Aorta (tissue), 5 donors: Measurements from ENCODE around the gene PRPSAP2. TPM values are rescaled to one million over a fixed set of nuclear protein-coding genes. Genes with fewer than 3 reads are reported as not detected.

Experiments
- ATAC-seq: fragments of 200-7000 bp; cut with Tn5 transposase; one replicate; pipeline ENCODE4 v1.9.1; 2022; ENCODE audit warnings: moderate library complexity; ENCODE audit not compliant: low FRiP score
- DNase-seq, 2 donors: peaks; one replicate each; pipeline ENCODE4 v3.0.0-alpha.2; 2020
- H3K27ac ChIP-seq, 2 donors: one replicate each; pipeline ENCODE4 v1.5.1; 2013; ENCODE audit warnings: low read length in 2 of 2, mild to moderate bottlenecking in 2 of 2, moderate library complexity in 2 of 2, control low read depth in 1 of 2, inconsistent platforms in 1 of 2, low read depth in 1 of 2
- H3K27me3 ChIP-seq, 2 donors: one replicate each; pipeline ENCODE4 v1.6.1; 2013; ENCODE audit warnings: control low read depth in 1 of 2, low read length in 1 of 2, mild to moderate bottlenecking in 1 of 2, moderate library complexity in 1 of 2; ENCODE audit not compliant: insufficient read depth in 2 of 2, control insufficient read depth in 1 of 2
- H3K36me3 ChIP-seq, 2 donors: one replicate each; pipeline ENCODE4 v1.6.1; 2013; ENCODE audit warnings: control low read depth in 1 of 2, low read length in 1 of 2, mild to moderate bottlenecking in 1 of 2; ENCODE audit not compliant: insufficient read depth in 2 of 2, control insufficient read depth in 1 of 2
- H3K4me1 ChIP-seq, 2 donors: one replicate each; pipeline ENCODE4 v1.6.1; 2013; ENCODE audit warnings: low read length in 2 of 2, control low read depth in 1 of 2, mild to moderate bottlenecking in 1 of 2, moderate library complexity in 1 of 2; ENCODE audit not compliant: insufficient read depth in 2 of 2, control insufficient read depth in 1 of 2
- H3K4me3 ChIP-seq, 2 donors: one replicate each; pipeline ENCODE4 v1.5.1; 2013; ENCODE audit warnings: low read length in 2 of 2, control low read depth in 1 of 2, mild to moderate bottlenecking in 1 of 2
- H3K9me3 ChIP-seq: one replicate; pipeline ENCODE4 v1.6.1; 2013; ENCODE audit warnings: mild to moderate bottlenecking, low read length; ENCODE audit not compliant: control insufficient read depth
- WGBS, 2 donors: extraction: QIAGEN DNeasy Blood & Tissue Kit; methylation state at CpG; one replicate each; pipeline ENCODE4 v1.1.7; 2013; 5-methylcytosine and 5-hydroxymethylcytosine counted together
- intact Hi-C, 2 donors: fragments of 100-400 bp; cut with DNase I; formaldehyde crosslinking; loops; one replicate each; pipeline versions ENCODE4 v1.14.2 to v1.15.0; 2022
- polyA plus RNA-seq, 2 donors: library from polyadenylated mRNA; stranded (reverse); fragments of 200-250 nt; gene quantifications; one replicate each; pipeline ENCODE4 v1.2.3, GENCODE V29; 2013
- total RNA-seq, 2 donors: library from RNA; stranded (reverse); fragmentation: NEBNext Ultra II Directional; extraction: Animal tissue kit (Norgen Biotek cat#: 25700); gene quantifications; one replicate each; pipeline ENCODE4 v1.2.1, GENCODE V29; 2021
- donor health status: healthy with polysubstance abuse.
- donor health status: Bipolar disorder and iron deficiency.
- donor health status: DM: no; HTN: no; CAD: no.
- donor health status: DM: no; HTN: no; CAD: no.
- donor health status: DM: yes; HTN: yes; CAD: no.

PRPSAP2 gene
- total and polyA plus RNA-seq, 4 donors = 17.6 to 31.8 (median 19.6) TPM

DNA sequence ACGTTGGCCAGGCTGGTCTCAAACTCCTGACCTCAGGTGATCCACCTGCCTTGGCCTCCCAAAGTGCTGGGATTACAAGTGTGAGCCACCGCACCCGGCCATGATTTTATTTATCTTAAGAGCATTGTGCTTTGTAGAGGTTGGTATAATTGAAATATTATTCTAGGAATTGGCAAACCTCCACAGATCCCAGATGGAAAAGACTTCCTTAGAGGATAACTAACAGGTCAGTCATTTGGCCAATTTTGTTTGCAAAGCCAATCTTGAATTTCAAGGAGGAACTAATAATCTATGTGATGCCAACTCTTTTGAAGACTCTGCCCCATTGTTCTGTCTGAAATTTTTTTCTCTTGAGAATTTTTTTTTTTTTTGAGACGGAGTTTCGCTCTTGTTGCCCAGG lies 47.3 kb downstream of the PRPSAP2 start:
- no peak for DNase-seq
- WGBS, 2 donors = 82 to 86% methylated on average over 5 of the region's 5 CpGs
- H3K9me3 ChIP-seq = no peaks in the 10 kb centered on the region
- H3K27me3 ChIP-seq = no peaks in the 10 kb centered on the region
- no peak for ATAC-seq
- no peak overlapping the region for H3K27ac ChIP-seq
- intact Hi-C loops = no loop called here
- H3K36me3 ChIP-seq = peaks cover 2% of the 10 kb centered on the region in 2 donors
- no peak overlapping the region for H3K4me3 ChIP-seq
- H3K4me1 ChIP-seq = no peaks in the 10 kb centered on the region

DNA sequence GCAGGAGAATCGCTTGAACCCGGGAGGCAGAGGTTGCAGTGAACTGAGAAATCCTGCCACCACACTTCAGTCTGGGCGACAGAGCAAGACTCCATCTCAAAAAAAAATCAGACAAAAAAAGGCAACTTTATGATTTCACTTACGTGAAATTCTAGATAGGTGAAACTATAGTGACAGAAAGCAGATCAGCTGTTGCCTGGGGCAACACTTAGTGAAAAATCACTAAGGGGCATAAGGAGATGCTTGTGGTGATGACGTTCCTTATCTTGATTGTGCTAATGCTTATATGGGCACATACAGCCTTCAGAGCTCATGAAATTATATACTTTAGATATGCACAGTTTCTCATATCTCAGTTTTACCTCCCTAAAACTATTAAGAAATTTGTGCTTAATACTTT lies 52.4 kb downstream of the PRPSAP2 start:
- peaks cover 2 to 5% of the 10 kb centered on the region in 2 donors for H3K36me3 ChIP-seq
- WGBS, 2 donors = 90 to 93% methylated on average over 5 of the region's 5 CpGs
- intact Hi-C loops = no loop called here
- no peaks in the 10 kb centered on the region for H3K27me3 ChIP-seq
- no peaks in the 10 kb centered on the region for H3K4me1 ChIP-seq
- ATAC-seq = no peak
- no peak for DNase-seq
- no peaks in the 10 kb centered on the region for H3K9me3 ChIP-seq
- H3K4me3 ChIP-seq = no peak overlapping the region
- H3K27ac ChIP-seq = no peak overlapping the region

DNA sequence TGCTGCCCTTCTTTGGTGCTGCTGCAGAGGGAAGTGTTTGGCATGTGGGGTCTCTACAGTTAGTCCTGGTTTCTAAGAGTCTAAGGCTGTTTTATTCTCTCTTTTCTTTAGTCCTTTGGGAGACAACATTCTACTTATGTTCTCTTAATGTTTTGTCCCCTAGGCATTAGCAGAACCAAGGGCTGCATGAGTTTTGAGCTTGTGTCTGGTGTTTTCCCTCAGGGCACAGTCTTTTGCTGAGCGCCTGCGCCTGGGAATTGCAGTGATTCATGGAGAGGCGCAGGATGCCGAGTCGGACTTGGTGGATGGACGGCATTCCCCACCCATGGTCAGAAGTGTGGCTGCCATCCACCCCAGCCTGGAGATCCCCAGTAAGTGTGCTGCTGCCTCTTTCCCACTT lies 53.0 kb downstream of the PRPSAP2 start:
- 87 to 94% methylated on average over 6 of the region's 6 CpGs for WGBS, 2 donors
- peaks cover 2 to 5% of the 10 kb centered on the region in 2 donors for H3K36me3 ChIP-seq
- intact Hi-C loops = no loop called here
- H3K27me3 ChIP-seq = no peaks in the 10 kb centered on the region
- no peak for DNase-seq
- H3K9me3 ChIP-seq = no peaks in the 10 kb centered on the region
- H3K27ac ChIP-seq = no peak overlapping the region
- H3K4me3 ChIP-seq = no peak overlapping the region
- ATAC-seq = no peak
- H3K4me1 ChIP-seq = no peaks in the 10 kb centered on the region

DNA sequence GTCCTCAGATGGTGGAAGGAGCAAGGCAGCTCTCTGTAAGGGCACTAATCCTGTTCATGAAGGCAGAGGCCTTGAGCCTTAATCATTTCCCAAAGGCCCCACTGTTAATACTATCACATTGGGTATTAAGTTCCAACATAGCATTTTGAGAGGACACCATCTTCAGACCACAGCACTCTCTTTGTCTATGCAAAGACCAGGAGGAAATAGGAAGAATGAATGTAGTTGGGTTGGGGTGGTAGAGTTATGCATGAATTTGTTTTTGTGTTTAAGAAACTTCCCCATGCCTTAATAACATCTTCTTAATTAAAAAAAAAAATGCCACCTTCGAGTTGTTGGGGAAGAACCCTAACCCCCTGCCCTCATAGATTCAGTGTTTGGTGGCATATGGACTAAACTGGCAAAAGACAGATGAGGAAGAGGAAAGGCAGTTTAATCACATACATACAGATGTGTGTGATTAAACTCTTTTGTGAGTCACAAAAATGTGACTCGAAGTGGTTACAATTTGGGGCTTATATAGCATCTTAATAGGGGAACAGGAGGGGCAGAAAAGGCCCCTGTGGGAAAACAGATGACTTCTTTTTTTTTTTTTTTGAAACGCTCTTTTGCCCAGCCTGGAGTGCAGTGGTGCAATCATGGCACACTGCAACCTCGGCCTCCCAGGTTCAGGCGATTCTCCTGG lies 59.0 kb downstream of the PRPSAP2 start:
- peaks cover 2 to 3% of the 10 kb centered on the region in 2 donors for H3K36me3 ChIP-seq
- no peak for ATAC-seq

DNA sequence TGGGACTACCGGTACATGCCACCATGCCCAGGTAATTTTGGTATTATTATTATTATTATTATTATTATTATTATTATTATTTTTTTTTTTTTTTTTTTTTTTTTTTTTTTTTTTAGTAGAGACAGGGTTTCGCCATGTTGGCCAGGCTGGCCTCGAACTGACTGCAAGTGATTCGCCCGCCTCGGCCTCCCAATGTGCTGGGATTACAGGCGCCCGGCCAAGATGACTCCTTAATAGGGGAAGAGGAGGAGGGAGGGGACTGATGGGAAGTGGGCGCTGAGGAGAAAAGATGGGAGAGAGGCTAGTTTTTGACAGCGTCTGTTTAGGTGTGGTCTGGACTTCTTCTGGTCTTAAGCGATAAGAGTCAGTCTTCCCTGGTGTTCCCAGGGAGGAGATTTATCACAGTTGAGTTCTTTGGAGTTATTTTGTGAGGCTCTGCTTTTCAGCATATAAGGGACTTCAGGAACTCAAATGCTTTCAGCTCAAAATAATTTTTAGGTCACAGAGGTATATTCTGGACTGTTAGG lies 59.6 kb downstream of the PRPSAP2 start:
- no peak for DNase-seq
- H3K9me3 ChIP-seq = no peaks in the 10 kb centered on the region
- H3K4me1 ChIP-seq = no peaks in the 10 kb centered on the region
- H3K27ac ChIP-seq = no peak overlapping the region
- ATAC-seq = no peak
- peaks cover 2% of the 10 kb centered on the region in 2 donors for H3K36me3 ChIP-seq
- no peaks in the 10 kb centered on the region for H3K27me3 ChIP-seq
- intact Hi-C loops = no loop called here
- no peak overlapping the region for H3K4me3 ChIP-seq
- WGBS, 2 donors = 88 to 92% methylated on average over 9 to 11 of the region's 11 CpGs

More for the DNA sequence above, 59.0 kb downstream of the PRPSAP2 start:
- intact Hi-C loops = no loop called here
- no peaks in the 10 kb centered on the region for H3K27me3 ChIP-seq
- no peaks in the 10 kb centered on the region for H3K9me3 ChIP-seq
- no peaks in the 10 kb centered on the region for H3K4me1 ChIP-seq
- DNase-seq = no peak
- no peak overlapping the region for H3K4me3 ChIP-seq
- WGBS, 2 donors = 72 to 81% methylated on average over 5 of the region's 5 CpGs
- no peak overlapping the region for H3K27ac ChIP-seq

DNA sequence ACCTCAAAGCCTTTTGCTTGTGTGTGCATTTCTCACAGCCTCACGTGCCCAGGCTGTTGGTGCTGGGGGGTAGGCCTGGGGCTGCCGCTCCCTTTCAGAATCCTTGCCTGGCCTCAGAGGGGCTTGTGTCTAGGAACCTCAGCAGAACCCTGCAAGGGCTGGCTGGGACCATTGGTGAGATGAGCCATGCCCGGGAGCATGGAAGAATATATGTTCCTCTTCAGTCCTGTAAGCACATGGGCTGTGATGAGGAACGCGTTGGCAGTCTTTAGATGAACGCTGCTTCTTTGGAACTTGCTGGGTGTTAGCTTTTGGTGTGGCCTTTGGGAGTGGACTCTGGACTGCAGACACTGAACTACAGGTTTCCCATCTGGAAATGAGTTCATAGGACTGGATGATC lies 62.0 kb downstream of the PRPSAP2 start:
- H3K36me3 ChIP-seq = no peaks in the 10 kb centered on the region
- no peak overlapping the region for H3K27ac ChIP-seq
- intact Hi-C loops = no loop called here
- H3K9me3 ChIP-seq = no peaks in the 10 kb centered on the region
- H3K4me3 ChIP-seq = no peak overlapping the region
- ATAC-seq = no peak
- DNase-seq = no peak
- no peaks in the 10 kb centered on the region for H3K4me1 ChIP-seq
- WGBS, 2 donors = 76 to 81% methylated on average over 6 of the region's 6 CpGs
- no peaks in the 10 kb centered on the region for H3K27me3 ChIP-seq

DNA sequence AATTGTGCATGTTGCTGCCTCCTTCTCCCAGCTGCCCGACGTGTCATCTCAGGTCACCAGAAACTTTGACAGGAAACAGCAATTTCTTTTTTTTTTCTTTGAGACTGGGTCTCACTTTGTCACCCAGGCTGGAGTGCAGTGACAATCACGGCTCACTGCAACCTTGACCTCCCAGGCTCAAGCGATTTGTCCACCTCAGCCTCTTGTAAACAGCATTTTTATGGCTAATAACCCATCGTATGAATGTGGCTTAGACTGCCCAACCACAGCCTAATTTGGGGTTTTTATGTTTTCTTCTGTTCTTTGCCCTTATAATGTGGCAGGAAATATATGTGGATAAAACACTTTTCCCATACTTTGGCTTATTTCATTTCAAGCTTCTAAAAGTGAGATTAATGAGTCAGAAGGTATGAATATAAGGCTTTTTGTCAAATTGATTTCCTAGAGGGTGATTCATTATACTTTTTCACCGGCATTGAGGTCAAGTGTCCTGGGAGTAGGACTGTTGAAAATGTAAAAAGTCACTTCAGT lies 63.0 kb downstream of the PRPSAP2 start:
- intact Hi-C loops = no loop called here
- Histone ChIP-seq H3K36me3 (no peaks in the 10 kb centered on the region), H3K27ac (no peak overlapping the region)

DNA sequence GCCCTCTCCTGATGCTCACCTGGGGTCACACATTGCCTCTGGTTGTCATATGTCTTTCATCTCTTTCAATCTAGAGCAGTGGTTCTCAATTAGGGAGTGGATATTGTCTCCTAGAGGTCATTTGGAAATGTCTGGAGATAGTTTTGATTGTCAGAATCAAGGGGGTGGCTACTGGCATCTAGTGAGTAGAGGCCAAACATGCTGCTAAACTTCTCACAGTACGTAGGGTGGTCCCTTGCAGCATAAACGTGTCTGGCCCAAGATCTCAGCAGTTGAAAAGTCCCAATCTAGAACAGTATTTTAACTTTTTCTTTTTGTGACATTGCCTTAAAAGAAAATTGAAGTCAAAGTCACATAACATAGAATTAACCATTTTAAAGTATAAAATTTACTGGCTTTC lies 63.6 kb downstream of the PRPSAP2 start:
- H3K9me3 ChIP-seq = no peaks in the 10 kb centered on the region
- intact Hi-C loops = no loop called here
- WGBS, 2 donors = 13 to 18% methylated on average over 2 of the region's 2 CpGs
- no peak overlapping the region for H3K4me3 ChIP-seq
- no peak for ATAC-seq
- H3K4me1 ChIP-seq = no peaks in the 10 kb centered on the region
- no peak overlapping the region for H3K27ac ChIP-seq
- DNase-seq = no peak
- H3K36me3 ChIP-seq = no peaks in the 10 kb centered on the region
- no peaks in the 10 kb centered on the region for H3K27me3 ChIP-seq

More for the DNA sequence above, 63.0 kb downstream of the PRPSAP2 start:
- Histone ChIP-seq H3K9me3 (no peaks in the 10 kb centered on the region), H3K4me3 (no peak overlapping the region), H3K27me3 (no peaks in the 10 kb centered on the region), H3K4me1 (no peaks in the 10 kb centered on the region)
- ATAC-seq (no peak), DNase-seq (no peak)
- 18% methylated on average over 6 of the region's 6 CpGs for WGBS, 2 donors

DNA sequence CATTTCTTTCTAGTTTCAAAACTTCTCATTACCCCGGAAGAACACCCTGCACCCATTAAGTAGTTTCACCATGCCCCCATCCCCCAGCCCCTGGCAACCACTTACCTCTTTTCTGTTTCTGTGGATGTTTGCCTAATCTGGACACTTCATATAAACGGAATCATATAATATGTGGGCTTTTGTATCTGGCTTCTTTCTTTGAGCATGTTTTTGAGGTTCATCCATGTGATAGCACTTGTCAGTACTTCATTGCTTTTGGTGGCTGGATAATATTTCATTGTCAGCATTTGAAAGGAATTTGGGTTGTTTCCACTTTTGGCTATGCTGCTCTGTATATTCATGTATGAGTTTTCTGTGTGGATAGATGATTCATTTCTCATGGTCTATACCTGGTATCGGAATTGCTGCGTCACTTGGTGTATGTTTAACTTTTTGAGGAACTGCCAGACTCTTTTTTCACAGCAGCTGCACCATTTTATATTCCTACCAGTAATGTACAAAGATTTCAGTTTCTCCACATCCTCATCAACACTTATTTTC lies 64.1 kb downstream of the PRPSAP2 start:
- no peak for DNase-seq
- Histone ChIP-seq H3K4me3 (no peak overlapping the region), H3K36me3 (no peaks in the 10 kb centered on the region), H3K27me3 (no peaks in the 10 kb centered on the region), H3K4me1 (no peaks in the 10 kb centered on the region), H3K27ac (no peak overlapping the region), H3K9me3 (no peaks in the 10 kb centered on the region)
- intact Hi-C loops = no loop called here
- ATAC-seq = no peak
- 35 to 38% methylated on average over 4 of the region's 4 CpGs for WGBS, 2 donors
